Neuronal stem cell (in vitro differentiated cells): ENCODE data around the gene CFAP54.

Experiments used
- DNase-seq: peaks from one replicate; pipeline ENCODE4 v3.0.0-alpha.2; 2013; ENCODE audit warnings: low spot score
- H2AFZ ChIP-seq: one replicate; pipeline ENCODE4 v1.6.1; 2013; ENCODE audit warnings: mild to moderate bottlenecking, low read length, inconsistent platforms
- H2AK5ac ChIP-seq: 2 replicates; pipeline ENCODE4 v1.6.1; 2013; ENCODE audit warnings: low read depth, mild to moderate bottlenecking, inconsistent platforms, low read length, moderate library complexity, mixed read lengths
- H2BK120ac ChIP-seq: 2 replicates; pipeline ENCODE4 v1.6.1; 2013; ENCODE audit warnings: low read depth, mild to moderate bottlenecking, inconsistent platforms, low read length, moderate library complexity, mixed read lengths
- H2BK12ac ChIP-seq: one replicate; pipeline ENCODE4 v1.6.1; 2013; ENCODE audit warnings: low read length, inconsistent platforms
- H2BK15ac ChIP-seq: 2 replicates; pipeline ENCODE4 v1.6.1; 2013; ENCODE audit warnings: mild to moderate bottlenecking, low read length, inconsistent platforms, mixed read lengths
- H2BK5ac ChIP-seq: one replicate; pipeline ENCODE4 v1.6.1; 2013; ENCODE audit warnings: inconsistent platforms, mild to moderate bottlenecking, low read length, moderate library complexity
- H3K14ac ChIP-seq: one replicate; pipeline ENCODE4 v1.6.1; 2013; ENCODE audit warnings: low read length, inconsistent platforms
- H3K18ac ChIP-seq: 2 replicates; pipeline ENCODE4 v1.6.1; 2013; ENCODE audit warnings: low read length, inconsistent platforms
- H3K23ac ChIP-seq: 2 replicates; pipeline ENCODE4 v1.6.1; 2013; ENCODE audit warnings: low read depth, mild to moderate bottlenecking, mixed read lengths, low read length, inconsistent platforms; ENCODE audit not compliant: poor library complexity
- H3K27ac ChIP-seq: replicated peaks from 3 replicates; pipeline ENCODE4 v1.5.1; 2013; ENCODE audit warnings: low read length, inconsistent platforms
- H3K27me3 ChIP-seq, 3 experiments: 2 replicates each; pipeline ENCODE4 v1.6.1; 2013; ENCODE audit warnings: low read length in 3 of 3, mild to moderate bottlenecking in 2 of 3, inconsistent platforms in 1 of 3, low read depth in 1 of 3, mixed read lengths in 1 of 3, moderate library complexity in 1 of 3; ENCODE audit not compliant: control insufficient read depth in 3 of 3, insufficient read depth in 3 of 3
- H3K36me3 ChIP-seq, 2 donors: replicated peaks in 1 of 2; 2 replicates each; pipeline ENCODE4 v1.6.1; 2013; ENCODE audit warnings: low read length in 2 of 2; ENCODE audit not compliant: control insufficient read depth in 2 of 2, insufficient read depth in 2 of 2
- H3K4ac ChIP-seq: 2 replicates; pipeline ENCODE4 v1.6.1; 2013; ENCODE audit warnings: inconsistent platforms, mild to moderate bottlenecking, low read length, moderate library complexity
- H3K4me1 ChIP-seq, 2 donors: 1 replicate in 1 of 2; 2 replicates in 1 of 2; pipeline ENCODE4 v1.6.1; 2013; ENCODE audit warnings: low read length in 2 of 2, low read depth in 1 of 2; ENCODE audit not compliant: control insufficient read depth in 2 of 2, insufficient read depth in 1 of 2
- H3K4me2 ChIP-seq: one replicate; pipeline ENCODE4 v1.6.1; 2013; ENCODE audit warnings: mild to moderate bottlenecking, low read length, inconsistent platforms; ENCODE audit not compliant: insufficient read depth, poor library complexity, severe bottlenecking
- H3K4me3 ChIP-seq, 2 donors: 2 replicates each; pipeline ENCODE4 v1.5.1; 2013; ENCODE audit warnings: low read length in 2 of 2, mild to moderate bottlenecking in 2 of 2, inconsistent platforms in 1 of 2, moderate library complexity in 1 of 2
- H3K79me1 ChIP-seq: one replicate; pipeline ENCODE4 v1.6.1; 2013; ENCODE audit warnings: low read depth, mild to moderate bottlenecking, inconsistent platforms, low read length, moderate library complexity
- H3K9ac ChIP-seq: one replicate; pipeline ENCODE4 v1.6.1; 2013; ENCODE audit warnings: mild to moderate bottlenecking, low read depth, low read length, inconsistent platforms; ENCODE audit not compliant: poor library complexity
- H3K9me3 ChIP-seq, 2 donors: replicated peaks in 1 of 2; 2 replicates each; pipeline versions ENCODE3 to v1.6.1; 2013; ENCODE audit warnings: low read length in 2 of 2, mild to moderate bottlenecking in 2 of 2, inconsistent platforms in 1 of 2, low read depth in 1 of 2, mixed read lengths in 1 of 2, moderate library complexity in 1 of 2; ENCODE audit not compliant: control insufficient read depth in 2 of 2, insufficient read depth in 1 of 2
- H4K8ac ChIP-seq: one replicate; pipeline ENCODE4 v1.6.1; 2013; ENCODE audit warnings: low read depth, mild to moderate bottlenecking, inconsistent platforms, low read length, moderate library complexity
- H4K91ac ChIP-seq: one replicate; pipeline ENCODE4 v1.6.1; 2013; ENCODE audit warnings: low read length, low read depth, mild to moderate bottlenecking, inconsistent platforms; ENCODE audit not compliant: poor library complexity
- WGBS, 2 donors: extraction: QIAGEN DNeasy Blood & Tissue Kit; methylation state at CpG; one replicate each; pipeline ENCODE4 v1.1.7; 2013; ENCODE audit warnings: missing lambda C conversion rate in 2 of 2, mixed read lengths in 1 of 2; ENCODE audit not compliant: insufficient read length in 2 of 2, insufficient replicate concordance in 1 of 2; ENCODE audit errors: extremely low coverage in 2 of 2; 5-methylcytosine and 5-hydroxymethylcytosine counted together

Gene CFAP54

GRCh38 chr12:96514328-96514727, 25.0 kb downstream of the CFAP54 start:
- Histone ChIP-seq H3K18ac (no peak overlapping the region), H3K4me3 (no peak overlapping the region), H3K9me3 (no peaks in the 10 kb centered on the region), H4K91ac (no peak overlapping the region), H4K8ac (no peak overlapping the region), H2AK5ac (no peak overlapping the region), H3K23ac (no peak overlapping the region), H3K4ac (no peak overlapping the region), H3K4me2 (no peak overlapping the region), H2BK120ac (no peak overlapping the region), H3K4me1 (no peaks in the 10 kb centered on the region), H2BK5ac (no peak overlapping the region), H3K14ac (no peak overlapping the region), H3K79me1 (no peaks in the 10 kb centered on the region), H3K36me3 (no peaks in the 10 kb centered on the region), H2BK15ac (no peak overlapping the region), H3K27me3 (no peaks in the 10 kb centered on the region), H3K27ac (no peak overlapping the region), H2BK12ac (no peak overlapping the region), H3K9ac (no peak overlapping the region), H2AFZ (peak overlapping the region; percentile 66)
- DNase-seq: no peak
- no CpG with 5 or more reads among the region's 3 CpGs for WGBS, 2 donors

- Histone ChIP-seq H3K23ac (no peak overlapping the region), H3K27ac (no peak overlapping the region), H4K8ac (no peak overlapping the region), H3K9ac (no peak overlapping the region), H3K18ac (no peak overlapping the region), H3K27me3 (no peaks in the 10 kb centered on the region), H2BK120ac (no peak overlapping the region), H3K4ac (no peak overlapping the region), H2BK12ac (no peak overlapping the region), H3K4me3 (no peak overlapping the region), H3K14ac (no peak overlapping the region), H2BK5ac (no peak overlapping the region), H2BK15ac (no peak overlapping the region), H3K36me3 (no peaks in the 10 kb centered on the region), H2AK5ac (no peak overlapping the region), H3K79me1 (no peaks in the 10 kb centered on the region), H4K91ac (no peak overlapping the region), H3K9me3 (no peaks in the 10 kb centered on the region), H3K4me1 (peaks cover 0 to 5% of the 10 kb centered on the region in 2 donors), H2AFZ (no peak overlapping the region), H3K4me2 (no peak overlapping the region)
- DNase-seq: peak; percentile 59
- no CpG with 5 or more reads among the region's 8 CpGs for WGBS, 2 donors
These were observed 27.4 kb downstream of the CFAP54 start for GRCh38 chr12:96516472-96517430.

- Histone ChIP-seq H4K91ac (no peak overlapping the region), H3K9me3 (no peaks in the 10 kb centered on the region), H3K18ac (no peak overlapping the region), H2AK5ac (no peak overlapping the region), H2BK12ac (no peak overlapping the region), H3K9ac (no peak overlapping the region), H3K14ac (no peak overlapping the region), H3K36me3 (no peaks in the 10 kb centered on the region), H3K23ac (no peak overlapping the region), H3K27me3 (no peaks in the 10 kb centered on the region), H2BK15ac (no peak overlapping the region), H4K8ac (no peak overlapping the region), H2AFZ (no peak overlapping the region), H3K4me2 (no peak overlapping the region), H2BK5ac (no peak overlapping the region), H3K79me1 (no peaks in the 10 kb centered on the region), H3K4me1 (peaks cover 5 to 15% of the 10 kb centered on the region in 2 donors), H3K4me3 (no peak overlapping the region), H3K4ac (no peak overlapping the region), H3K27ac (no peak overlapping the region), H2BK120ac (no peak overlapping the region)
- WGBS, 2 donors: no CpG with 5 or more reads among the region's 3 CpGs
- DNase-seq: no peak
These were observed 31.4 kb downstream of the CFAP54 start for GRCh38 chr12:96520767-96521166.

GRCh38 chr12:96521895-96522682, 32.7 kb downstream of the CFAP54 start:
- H3K23ac ChIP-seq: no peak overlapping the region
- peaks cover 5 to 15% of the 10 kb centered on the region in 2 donors for H3K4me1 ChIP-seq
- H4K8ac ChIP-seq: no peak overlapping the region
- no peak overlapping the region for H2BK12ac ChIP-seq
- no peaks in the 10 kb centered on the region for H3K36me3 ChIP-seq
- no peaks in the 10 kb centered on the region for H3K27me3 ChIP-seq
- no peak overlapping the region for H3K4me2 ChIP-seq
- no CpG with 5 or more reads among the region's 7 CpGs for WGBS, 2 donors
- no peak overlapping the region for H3K27ac ChIP-seq
- H3K4ac ChIP-seq: no peak overlapping the region
- H2BK120ac ChIP-seq: no peak overlapping the region
- H2AFZ ChIP-seq: peak overlapping the region; percentile 77
- no peaks in the 10 kb centered on the region for H3K9me3 ChIP-seq
- no peak overlapping the region for H2AK5ac ChIP-seq
- H2BK15ac ChIP-seq: no peak overlapping the region
- H3K4me3 ChIP-seq: no peak overlapping the region
- no peaks in the 10 kb centered on the region for H3K79me1 ChIP-seq
- no peak overlapping the region for H4K91ac ChIP-seq
- H3K14ac ChIP-seq: no peak overlapping the region
- H2BK5ac ChIP-seq: no peak overlapping the region
- no peak overlapping the region for H3K18ac ChIP-seq
- no peak overlapping the region for H3K9ac ChIP-seq
- DNase-seq: peak; percentile 21
